ENCODE results near the gene PIK3C3.
"Not testable (repeated sequence)": the region's sequence is repeated elsewhere in the genome, so short reads cannot be mapped to it uniquely, and the experiment has no call there.

PIK3C3 gene

DNA sequence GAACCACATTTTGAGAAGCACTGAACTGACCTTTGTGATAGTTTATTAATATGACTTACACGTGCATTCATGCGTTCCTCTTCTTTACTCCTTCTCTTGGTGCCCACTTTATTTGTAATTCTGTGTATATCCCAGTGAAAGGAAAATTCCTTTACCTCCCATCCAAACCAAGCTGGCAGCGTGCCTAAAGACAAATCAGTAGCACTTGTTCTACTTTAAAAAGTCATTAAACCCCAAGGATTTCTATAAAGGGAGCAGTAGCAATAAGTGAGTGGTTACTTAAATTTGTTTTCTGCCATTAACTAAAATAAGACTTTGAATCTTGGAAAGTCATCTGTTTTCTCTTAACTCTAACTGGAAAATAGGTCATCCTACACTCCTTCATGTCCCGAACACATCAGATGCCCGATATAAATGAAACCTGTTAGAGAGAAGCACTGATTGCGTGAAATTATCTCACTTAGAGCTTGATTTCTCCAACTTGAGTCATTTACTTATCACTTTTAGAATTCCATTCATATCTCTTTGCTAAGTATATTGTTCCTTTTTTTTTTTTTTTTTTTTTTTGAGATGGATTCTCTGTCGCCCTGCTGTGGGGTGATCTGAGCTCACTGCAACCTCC is 10.7 kb downstream of the PIK3C3 start:
- DNase-seq (ENCODE audit: low read depth), result no peak

DNA sequence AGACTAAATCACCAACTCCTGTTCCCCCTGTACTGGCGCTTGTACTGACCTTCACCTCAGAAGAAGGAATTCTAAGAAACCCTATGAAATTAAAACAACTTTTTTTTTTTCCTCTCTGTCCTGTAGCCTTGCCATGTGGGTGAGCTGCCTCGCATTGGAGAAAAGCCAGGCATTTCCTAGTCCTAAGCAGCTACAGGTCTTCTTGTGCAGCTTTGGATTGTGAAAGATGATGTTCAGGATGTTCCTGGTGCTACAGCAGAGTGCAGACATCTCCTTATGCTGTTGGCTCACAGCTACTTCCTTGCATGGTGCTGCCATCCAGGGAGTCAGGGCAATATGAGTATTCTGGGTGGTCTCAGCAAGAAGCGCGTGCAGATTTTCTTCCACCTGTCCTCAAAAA is 11.9 kb downstream of the PIK3C3 start:
- no peak for DNase-seq (ENCODE audit: low read depth)

DNA sequence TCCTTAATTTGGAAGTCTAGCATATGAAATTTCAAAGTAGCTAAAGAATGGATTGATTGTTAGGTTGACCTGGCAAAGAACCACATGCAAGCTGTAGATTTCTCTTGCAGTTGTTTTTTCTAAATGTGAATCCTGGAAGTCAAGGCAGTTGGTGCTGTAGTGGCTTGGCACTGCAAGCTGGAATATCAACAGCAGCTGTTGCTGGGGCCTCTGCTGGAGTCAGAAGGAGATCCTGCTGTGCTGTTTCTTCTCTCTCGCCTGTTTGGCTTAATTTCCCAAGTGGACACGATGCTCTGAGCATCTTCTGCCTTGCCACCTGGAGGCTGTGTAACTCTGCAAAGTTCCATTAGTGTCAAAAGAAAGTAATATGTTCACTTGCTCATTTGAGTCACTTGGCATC is 12.6 kb downstream of the PIK3C3 start:
- no peak for DNase-seq (ENCODE audit: low read depth)

GRCh38 chr18:41969881-41970280 is 14.8 kb downstream of the PIK3C3 start:
- DNase-seq (ENCODE audit: low read depth), result no peak

GRCh38 chr18:41972067-41972925 is 17.3 kb downstream of the PIK3C3 start:
- no peak for DNase-seq (ENCODE audit: low read depth)

DNA sequence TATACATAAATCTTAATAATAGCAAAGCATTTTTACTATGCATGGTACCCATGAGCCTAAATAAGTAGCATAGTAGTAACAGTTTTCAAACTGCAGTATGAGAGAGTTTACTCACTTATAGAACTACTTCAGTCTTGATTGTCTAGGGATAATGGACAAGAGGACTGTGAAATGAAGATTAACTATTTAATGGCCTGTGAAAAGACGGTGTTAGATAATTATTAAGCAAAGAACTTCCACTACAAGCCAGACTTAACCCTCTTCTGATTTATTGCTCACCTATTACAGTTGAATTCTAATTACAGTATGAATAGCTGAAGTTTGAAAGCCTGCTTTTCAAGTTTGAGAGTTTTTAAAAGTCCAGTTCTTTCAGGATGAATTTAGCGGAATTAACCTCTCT is 18.9 kb downstream of the PIK3C3 start:
- DNase-seq (ENCODE audit: low read depth), result no peak

GRCh38 chr18:41974796-41975201 is 19.8 kb downstream of the PIK3C3 start:
- DNase-seq (ENCODE audit: low read depth), result no peak

DNA sequence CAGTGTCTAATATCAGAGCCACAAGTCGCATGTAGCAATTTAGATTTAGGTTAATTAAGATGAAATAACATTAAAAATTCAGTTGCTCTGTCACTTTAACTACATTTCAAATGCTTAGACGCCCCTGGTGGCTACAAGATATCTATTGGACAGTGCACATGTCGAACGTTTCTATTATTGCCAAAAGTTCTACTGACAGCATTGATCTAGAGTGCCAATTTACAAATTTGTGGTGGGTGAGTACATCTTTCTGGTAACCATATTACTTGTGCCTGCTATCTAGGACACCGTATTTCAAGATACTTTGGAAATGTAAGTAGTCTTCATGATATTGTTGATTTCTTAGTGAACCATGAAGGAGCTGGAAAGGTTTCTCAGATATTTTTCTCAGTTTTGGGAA is 20.2 kb downstream of the PIK3C3 start:
- no peak for DNase-seq (ENCODE audit: low read depth)

DNA sequence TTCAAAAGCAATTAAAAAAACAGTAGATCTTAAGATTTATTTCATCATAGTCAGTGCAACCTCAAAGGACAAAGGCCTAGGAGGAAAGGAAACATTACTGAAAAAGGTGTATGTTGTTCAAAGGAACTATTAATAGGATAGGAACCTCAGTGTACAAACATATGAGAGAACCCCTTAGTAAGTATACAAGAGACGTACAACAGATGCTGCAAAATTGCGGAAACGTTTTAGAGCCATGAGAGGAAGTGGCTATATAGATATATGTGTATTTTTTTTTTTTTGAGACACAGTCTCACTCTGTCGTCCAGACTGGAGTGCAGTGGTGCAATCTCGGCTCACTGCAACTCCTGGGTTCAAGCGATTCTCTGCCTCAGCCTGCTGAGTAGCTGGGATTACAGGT is 22.2 kb downstream of the PIK3C3 start:
- no peak for DNase-seq (ENCODE audit: low read depth)

- no peak for DNase-seq (ENCODE audit: low read depth)
Measured at GRCh38 chr18:41982942-41983660, 28.1 kb downstream of the PIK3C3 start.

DNA sequence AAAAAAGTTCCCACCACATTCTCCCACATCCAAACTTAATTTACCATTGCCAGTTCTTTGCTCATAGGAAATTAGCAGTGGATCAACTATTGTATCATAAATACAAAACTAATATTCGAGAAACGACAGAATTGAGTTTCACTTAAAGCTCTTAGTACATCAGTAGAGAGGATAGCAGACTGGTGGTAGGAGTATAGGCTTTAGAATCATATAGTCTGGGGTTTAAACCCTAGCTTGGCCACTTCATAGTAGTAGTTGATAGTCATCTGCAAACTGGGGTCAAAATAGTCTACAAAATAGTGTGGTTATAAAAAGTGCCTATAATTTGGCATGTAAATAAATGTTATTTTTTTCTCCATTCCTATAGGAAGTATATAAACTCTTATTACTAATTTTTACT is 30.9 kb downstream of the PIK3C3 start:
- no peak for DNase-seq (ENCODE audit: low read depth)

DNA sequence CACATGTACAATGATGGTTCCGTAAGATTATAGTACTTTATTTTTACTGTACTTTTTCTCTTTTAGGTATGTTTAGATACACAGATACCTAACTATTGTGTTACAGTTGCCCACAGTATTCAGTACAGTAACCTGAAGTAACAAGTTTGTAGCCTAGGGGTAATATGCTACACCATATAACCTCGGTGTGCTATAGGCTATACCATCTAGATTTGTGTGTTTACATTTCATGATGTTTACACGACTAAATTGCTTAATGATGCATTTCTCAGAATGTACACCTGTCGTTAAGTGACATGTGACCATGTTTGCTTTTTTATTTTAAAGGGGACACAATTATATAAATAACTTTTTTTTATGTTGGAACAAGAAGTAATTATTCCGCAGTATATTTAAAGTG is 34.5 kb downstream of the PIK3C3 start:
- DNase-seq (ENCODE audit: low read depth), result no peak

DNA sequence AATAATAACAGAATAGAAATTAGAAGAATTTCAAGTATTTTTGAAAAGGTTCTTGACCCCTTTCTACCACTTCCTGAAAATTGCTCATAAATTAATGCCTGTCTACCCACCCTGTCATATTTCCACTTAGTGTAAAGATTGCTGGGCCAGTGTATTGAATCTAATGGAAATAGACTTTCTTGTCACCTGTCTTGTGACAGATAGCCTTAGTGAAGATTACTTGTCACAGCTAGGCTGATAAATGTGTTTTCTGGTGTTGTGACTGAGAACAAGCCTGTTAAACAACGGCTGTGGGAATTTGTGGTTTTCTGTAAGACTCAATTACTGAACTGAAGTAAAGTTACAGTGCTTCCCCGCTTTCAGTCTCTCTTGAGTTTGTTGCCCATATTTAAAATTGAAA is 37.0 kb downstream of the PIK3C3 start:
- DNase-seq (ENCODE audit: low read depth), result no peak

GRCh38 chr18:41992703-41993102 is 37.7 kb downstream of the PIK3C3 start:
- no peak for DNase-seq (ENCODE audit: low read depth)

DNA sequence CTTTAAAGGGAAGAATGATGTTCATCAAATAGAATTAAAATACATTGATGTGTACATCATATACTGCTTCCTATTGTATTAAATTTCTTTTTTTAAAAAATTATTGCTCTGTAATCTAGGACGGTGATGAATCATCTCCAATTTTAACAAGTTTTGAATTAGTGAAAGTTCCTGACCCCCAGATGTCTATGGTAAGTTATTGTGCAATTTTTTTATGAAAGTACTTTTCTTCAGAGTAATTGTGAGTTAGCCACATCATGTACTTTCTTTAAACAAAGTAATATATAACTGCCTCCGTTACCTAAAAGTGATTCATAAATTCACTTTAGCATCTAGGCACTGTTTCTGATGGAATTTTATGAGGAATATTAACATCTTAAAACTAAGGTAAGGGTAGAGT is 38.1 kb downstream of the PIK3C3 start:
- DNase-seq (ENCODE audit: low read depth), result no peak

- no peak for DNase-seq (ENCODE audit: low read depth)
Measured at GRCh38 chr18:41996020-41996419, 41.0 kb downstream of the PIK3C3 start.

DNA sequence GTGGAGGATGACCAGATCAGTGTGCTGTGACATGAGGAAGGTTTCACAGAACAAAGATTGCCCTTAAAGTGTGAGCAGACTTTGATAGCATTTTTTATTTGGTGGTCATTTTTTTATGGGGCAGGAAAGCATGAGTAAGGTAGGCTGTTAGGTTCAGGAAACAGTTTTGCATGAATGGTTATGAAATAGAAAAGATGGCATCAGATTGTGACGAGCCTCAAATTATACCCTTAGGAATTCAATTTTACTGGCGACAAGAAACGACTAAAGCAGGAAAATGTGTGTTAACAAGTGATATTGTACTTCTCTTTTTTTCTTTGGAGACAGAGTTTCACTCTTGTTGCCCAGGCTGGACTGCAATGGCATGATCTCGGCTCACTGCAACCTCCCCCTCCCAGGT is 44.7 kb downstream of the PIK3C3 start:
- no peak for DNase-seq (ENCODE audit: low read depth)

DNA sequence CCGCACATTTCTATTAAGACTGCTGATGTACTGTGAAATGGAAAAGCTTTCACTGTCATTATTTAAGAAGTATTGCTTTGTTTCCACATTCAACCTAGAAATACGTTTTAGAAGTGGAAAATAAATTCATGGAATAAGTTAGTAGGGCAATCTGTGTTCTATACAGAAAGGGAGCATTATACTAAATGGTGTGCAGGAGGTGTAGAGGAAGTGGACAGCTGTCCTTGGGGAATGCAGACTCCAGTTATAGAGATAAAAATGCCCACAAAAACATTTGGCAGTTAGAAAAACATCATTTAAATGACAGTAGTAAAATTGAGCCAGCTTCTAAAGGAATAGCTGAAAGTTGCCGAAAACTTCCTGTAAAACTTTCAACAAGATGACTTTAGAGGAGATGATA is 46.8 kb downstream of the PIK3C3 start:
- DNase-seq (ENCODE audit: low read depth), result no peak

DNA sequence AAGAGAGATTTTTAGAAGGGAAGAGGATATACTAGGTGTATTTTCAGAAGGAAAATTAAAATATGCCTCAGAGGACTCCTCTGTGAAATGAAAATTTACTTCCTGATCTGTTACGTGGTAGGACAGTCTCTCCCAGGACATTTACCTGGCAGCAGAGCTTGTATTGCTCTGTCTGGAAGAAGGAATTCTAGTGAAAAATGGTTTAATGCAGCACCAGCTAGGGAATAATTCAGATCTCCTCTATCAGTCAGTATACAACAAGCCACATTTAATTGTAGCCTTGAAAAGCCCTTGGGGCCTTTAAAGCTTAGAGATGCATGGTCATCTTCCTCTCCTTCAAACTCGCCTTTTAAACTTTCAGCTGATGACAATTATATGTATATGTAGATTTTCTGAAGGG is 49.6 kb downstream of the PIK3C3 start:
- no peak for DNase-seq (ENCODE audit: low read depth)

DNA sequence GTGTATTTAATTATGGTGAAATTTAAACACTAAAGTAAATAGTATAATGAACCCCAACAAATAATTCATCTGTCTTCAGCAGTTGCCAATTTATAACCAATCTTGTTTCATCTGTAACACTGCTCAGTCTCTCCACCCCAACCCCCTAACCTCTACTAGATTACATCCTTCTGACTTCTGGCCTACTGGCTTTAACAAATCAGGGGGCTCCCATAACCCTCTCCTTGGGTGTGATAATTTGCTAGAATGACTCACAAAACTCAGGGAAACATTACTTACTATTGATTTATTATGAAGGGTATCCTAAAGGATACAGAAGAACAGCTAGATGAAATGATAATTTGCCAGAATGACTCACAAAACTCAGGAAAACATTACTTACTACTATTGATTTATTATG is 50.7 kb downstream of the PIK3C3 start:
- DNase-seq (ENCODE audit: low read depth), result no peak

DNA sequence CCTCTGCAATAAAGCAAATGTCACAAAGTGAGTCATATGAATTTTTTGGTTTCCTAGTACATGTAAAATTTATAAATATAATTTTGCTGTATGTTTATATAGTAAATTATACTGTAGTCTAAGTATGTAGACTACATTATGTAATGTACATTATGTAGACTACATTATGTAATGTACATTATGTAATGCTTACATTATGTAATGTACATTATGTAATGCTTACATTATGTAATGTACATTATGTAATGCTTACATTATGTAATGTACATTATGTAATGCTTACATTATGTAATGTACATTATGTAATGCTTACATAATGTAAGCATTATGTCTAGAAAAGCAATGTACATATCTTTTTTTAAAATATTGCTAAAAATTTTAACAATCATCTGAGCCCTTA is 54.4 kb downstream of the PIK3C3 start:
- not testable (repeated sequence) for DNase-seq (ENCODE audit: low read depth)

DNA sequence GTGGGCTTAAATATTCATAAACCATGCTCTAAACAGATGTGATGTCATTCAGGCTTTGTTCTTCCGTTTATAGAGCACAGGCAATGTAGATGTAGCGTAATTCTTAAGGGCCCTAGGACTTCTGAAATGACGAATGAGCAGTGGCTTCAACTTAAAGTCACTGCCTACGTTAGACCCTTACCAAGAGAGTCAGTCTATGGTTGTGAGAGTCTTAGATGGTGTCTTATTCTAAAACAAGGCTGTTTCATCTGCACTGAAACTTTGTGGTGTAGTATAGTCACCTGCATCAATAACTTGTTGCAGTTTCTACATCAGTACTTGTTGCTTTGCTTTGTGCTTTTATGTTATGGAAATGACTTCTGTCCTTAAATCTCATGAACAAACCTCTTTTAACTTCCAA is 56.0 kb downstream of the PIK3C3 start:
- DNase-seq (ENCODE audit: low read depth), result no peak

GRCh38 chr18:42018831-42019230 is 63.8 kb downstream of the PIK3C3 start:
- no peak for DNase-seq (ENCODE audit: low read depth)

Data from activated T-cell treated with anti-CD3 and anti-CD28 coated beads for 1 hour (primary cell).